HepG2 (cell line): ENCODE data around the gene EPHB3. TPM values are rescaled to one million over a fixed set of nuclear protein-coding genes. Genes with fewer than 3 reads are reported as not detected.

Source experiments
- ATAC-seq: fragments of 200-7000 bp; cut with Tn5 transposase; 3 replicates; pipeline ENCODE4 v1.9.1; 2020; ENCODE audit warnings: mild to moderate bottlenecking, moderate library complexity
- BruUV-seq: library from RNA; stranded (reverse); fragments of 400-500 nt; replicated peaks from 2 replicates; lab custom pipeline; 2021; lab: Mats Ljungman, UMichigan
- CTCF ChIA-PET: fragments of 300-600 bp; formaldehyde crosslinking; extraction: SDS; loops from one replicate; lab custom pipeline; 2021; ENCODE audit warnings: low total read pairs, inconsistent platforms, low intra/inter-chr PET ratio; lab: Yijun Ruan, JAX
- POLR2A ChIA-PET: fragments of 350-600 bp; sonication (Branson Sonifier 250); formaldehyde crosslinking; loops from one replicate; lab custom pipeline; 2020; ENCODE audit warnings: antibody characterized with exemption, inconsistent platforms; lab: Yijun Ruan, JAX
- DNase-seq: peaks from one replicate; pipeline ENCODE4 v3.0.0-alpha.2; 2015; ENCODE audit warnings: low spot score
- FAIRE-seq: peaks from 3 replicates; lab custom pipeline; 2011; peaks lifted over from hg19 to GRCh38; lab: Jason Lieb, UNC
- H2AFZ ChIP-seq: one replicate; pipeline ENCODE4 v1.6.1; 2011; ENCODE audit warnings: low read length, inconsistent platforms
- H3K27ac ChIP-seq: fragments of 300-600 bp; 3 replicates; pipeline ENCODE4 v1.8.0; 2011; ENCODE audit warnings: mixed run types, mild to moderate bottlenecking, mixed read lengths, low read length, inconsistent platforms; ENCODE audit not compliant: insufficient read depth; ENCODE audit errors: extremely low read length
- H3K27me3 ChIP-seq, 2 experiments: fragments of 200-600 bp in 1 of 2; 2 replicates in 1 of 2; 3 replicates in 1 of 2; pipeline versions ENCODE4 v1.6.0 to v1.8.0; 2011; ENCODE audit warnings: low read length in 2 of 2, mild to moderate bottlenecking in 2 of 2, moderate library complexity in 2 of 2, inconsistent platforms in 1 of 2; ENCODE audit not compliant: insufficient read depth in 2 of 2, control insufficient read depth in 1 of 2
- H3K36me3 ChIP-seq, 2 experiments: fragments of 200-600 bp in 1 of 2; replicated peaks in 1 of 2; 2 replicates in 1 of 2; 3 replicates in 1 of 2; pipeline versions ENCODE4 v1.5.1 to v1.8.0; 2011; ENCODE audit warnings: low read length in 2 of 2, inconsistent platforms in 1 of 2; ENCODE audit not compliant: insufficient read depth in 2 of 2, control insufficient read depth in 1 of 2
- H3K4me1 ChIP-seq: 2 replicates; pipeline ENCODE4 v1.5.1; 2012; ENCODE audit warnings: low read length, inconsistent platforms; ENCODE audit not compliant: insufficient read depth
- H3K4me2 ChIP-seq: 2 replicates; pipeline ENCODE4 v1.6.0; 2011; ENCODE audit warnings: low read depth, low read length, inconsistent platforms
- H3K4me3 ChIP-seq, 3 experiments: fragments of 200-600 bp in 1 of 3; sonication (generic), shearing (Covaris generic) in 1 of 3; replicated peaks in 1 of 3; 2 replicates each; pipeline ENCODE4 v1.5.1; 2011 to 2016; ENCODE audit warnings: low read length in 3 of 3, inconsistent platforms in 2 of 3, low read depth in 2 of 3, mild to moderate bottlenecking in 2 of 3, control low read depth in 1 of 3, mixed read lengths in 1 of 3; ENCODE audit not compliant: insufficient read depth in 1 of 3
- H3K79me2 ChIP-seq: one replicate; pipeline ENCODE4 v1.6.1; 2011; ENCODE audit warnings: low read length, inconsistent platforms; ENCODE audit not compliant: insufficient read depth
- H3K9ac ChIP-seq: 2 replicates; pipeline ENCODE4 v1.6.0; 2011; ENCODE audit warnings: mild to moderate bottlenecking, low read depth, low read length, inconsistent platforms; ENCODE audit not compliant: insufficient read depth
- H3K9me3 ChIP-seq: 2 replicates; pipeline ENCODE4 v1.5.1; 2012; ENCODE audit warnings: mild to moderate bottlenecking, low read length
- H4K20me1 ChIP-seq: 2 replicates; pipeline ENCODE4 v1.6.0; 2011; ENCODE audit warnings: inconsistent platforms, mild to moderate bottlenecking, low read length, moderate library complexity; ENCODE audit not compliant: insufficient read depth
- BCLAF1 ChIP-seq: fragments of 450-650 bp; IDR thresholded peaks from 2 replicates; pipeline ENCODE4 v1.6.1; 2017; ENCODE audit warnings: mild to moderate bottlenecking
- HNF4G ChIP-seq, 2 experiments: sonication (generic) in 1 of 2; formaldehyde crosslinking in 1 of 2; IDR thresholded peaks; 2 replicates each; pipeline versions ENCODE4 v1.4.0 to v1.6.1; 2011 to 2020; ENCODE audit warnings: borderline replicate concordance in 2 of 2, low read depth in 2 of 2, mild to moderate bottlenecking in 2 of 2, low read length in 1 of 2, missing genetic modification reagents in 1 of 2, moderate library complexity in 1 of 2
- KLF6 ChIP-seq: IDR thresholded peaks from 2 replicates; pipeline ENCODE4 v1.8.0; 2016; ENCODE audit warnings: missing biosample characterization, missing genetic modification reagents
- RERE ChIP-seq: IDR thresholded peaks from 2 replicates; pipeline ENCODE4 v1.6.1; 2016; ENCODE audit warnings: low read depth, missing genetic modification reagents, missing compliant biosample characterization
- RFX5 ChIP-seq: IDR thresholded peaks from 2 replicates; pipeline ENCODE4 v1.6.1; 2011; ENCODE audit warnings: low read depth, low read length, improper control_type of control experiment
- ZKSCAN8 ChIP-seq: IDR thresholded peaks from 2 replicates; pipeline ENCODE4 v1.6.1; 2016; ENCODE audit warnings: borderline replicate concordance, missing genetic modification reagents, missing compliant biosample characterization
- ZNF3 ChIP-seq: IDR thresholded peaks from 2 replicates; pipeline ENCODE4 v1.7.0; 2017; ENCODE audit warnings: inconsistent platforms
- ZNF441 ChIP-seq: sonication (generic); formaldehyde crosslinking; IDR thresholded peaks from 2 replicates; pipeline ENCODE4 v1.7.0; 2021; ENCODE audit warnings: missing genetic modification reagents, borderline replicate concordance
- ZNF782 ChIP-seq: sonication (generic); formaldehyde crosslinking; IDR thresholded peaks from 2 replicates; pipeline ENCODE4 v1.4.0; 2020; ENCODE audit warnings: missing genetic modification reagents, mild to moderate bottlenecking, borderline replicate concordance
- ZSCAN20 ChIP-seq: sonication (generic); formaldehyde crosslinking; IDR thresholded peaks from 2 replicates; pipeline ENCODE4 v1.4.0; 2020; ENCODE audit warnings: missing genetic modification reagents, mild to moderate bottlenecking, borderline replicate concordance
- ZSCAN22 ChIP-seq: sonication (generic); formaldehyde crosslinking; IDR thresholded peaks from 2 replicates; pipeline ENCODE4 v1.4.0; 2020; ENCODE audit warnings: mild to moderate bottlenecking, missing genetic modification reagents
- ZSCAN30 ChIP-seq: sonication (generic); formaldehyde crosslinking; IDR thresholded peaks from 2 replicates; pipeline ENCODE4 v1.5.0; 2020; ENCODE audit warnings: mild to moderate bottlenecking, missing genetic modification reagents
- WGBS: methylation state at CpG from one replicate; pipeline ENCODE4 v1.1.6; 2017; ENCODE audit warnings: low lambda C conversion rate; 5-methylcytosine and 5-hydroxymethylcytosine counted together
- in situ Hi-C: cut with HindIII; loops from 2 replicates; pipeline ENCODE4 v1.10.0; 2017; ENCODE audit warnings: low pct_unique_long_range_greater_than_20kb; ENCODE audit not compliant: extremely low pct_ligation_motif_present
- intact Hi-C: fragments of 100-400 bp; cut with micrococcal nuclease; formaldehyde crosslinking; loops from one replicate; pipeline ENCODE4 v1.10.0; 2022; ENCODE audit not compliant: unreplicated experiment
- polyA plus RNA-seq, 8 experiments: library from polyadenylated mRNA; depleted of rRNA in 3 of 8; stranded (reverse) in 7 of 8; unstranded in 1 of 8; fragments of >200 nt; fragmentation: Illumina TruSeq in 4 of 8; extraction: Trizol in 4 of 8; gene quantifications; 2 replicates each; pipeline versions ENCODE4 v1.2.1 to v1.2.3, GENCODE V29; 2011 to 2016; ENCODE audit warnings: low read depth in 4 of 8, missing spikeins in 1 of 8, mixed read lengths in 1 of 8; ENCODE audit not compliant: insufficient read depth in 1 of 8
- total RNA-seq, 5 experiments: library from RNA; depleted of rRNA; stranded (reverse); fragments of >200 nt; fragmentation: Illumina TruSeq; extraction: Trizol; gene quantifications; 2 replicates each; pipeline ENCODE4 v1.2.3, GENCODE V29; 2016; ENCODE audit warnings: low read depth in 1 of 5

The EPHB3 gene
- total and polyA plus RNA-seq, 2 of the 13 experiments (the other 11 are each of a cell fraction or from before 2014, with no cell fraction given) = 0.01 TPM; not detected in 1

GRCh38 chr3:184584464-184584891, 22.9 kb downstream of the EPHB3 start:
- in situ Hi-C loops = no loop called here

GRCh38 chr3:184585545-184585944, 24.0 kb downstream of the EPHB3 start:
- Histone ChIP-seq H3K4me2 (no peak overlapping the region), H2AFZ (no peak overlapping the region), H3K36me3 (no peaks in the 10 kb centered on the region), H3K9me3 (no peaks in the 10 kb centered on the region), H3K79me2 (no peaks in the 10 kb centered on the region), H3K27me3 (peaks cover 0 to 14% of the 10 kb centered on the region in 2 experiments; a peak in 2 of 5 replicates), H3K4me3 (no peak overlapping the region), H3K9ac (no peak overlapping the region), H3K4me1 (peaks cover 27% of the 10 kb centered on the region), H4K20me1 (no peaks in the 10 kb centered on the region), H3K27ac (no peak overlapping the region)
- 19% methylated on average over 6 of the region's 6 CpGs for WGBS
- DNase-seq (no peak), FAIRE-seq (no peak), ATAC-seq (no peak)
- ChIA-PET POLR2A (no interaction called here), CTCF (no interaction called here)
- intact Hi-C loops = no loop called here
- in situ Hi-C loops = no loop called here
- BruUV-seq = no TSS peak
- TF ChIP-seq HNF4G (IDR thresholded peaks at IDR 0.05; ENCODE audit: borderline replicate concordance, low read depth, low read length) (no peak), HNF4G (CRISPR knock-in tag; IDR thresholded peaks at IDR 0.05; ENCODE audit: borderline replicate concordance, low read depth) (no peak), ZNF3 (CRISPR knock-in tag) (no peak), ZSCAN30 (CRISPR knock-in tag) (no peak), ZNF782 (no peak), RERE (CRISPR knock-in tag) (no peak), KLF6 (no peak), ZKSCAN8 (no peak), BCLAF1 (no peak), ZSCAN20 (CRISPR knock-in tag) (no peak)

More at GRCh38 chr3:184584464-184584891, 22.9 kb downstream of the EPHB3 start:
- no peaks in the 10 kb centered on the region for H3K79me2 ChIP-seq
- H3K27ac ChIP-seq = no peak overlapping the region
- peaks cover 34% of the 10 kb centered on the region for H3K4me1 ChIP-seq
- no peaks in the 10 kb centered on the region for H4K20me1 ChIP-seq
- BruUV-seq = no TSS peak
- 61% methylated on average over 10 of the region's 11 CpGs for WGBS
- H3K36me3 ChIP-seq = no peaks in the 10 kb centered on the region
- H3K9me3 ChIP-seq = no peaks in the 10 kb centered on the region
- intact Hi-C loops = no loop called here
- FAIRE-seq (no peak), DNase-seq (no peak), ATAC-seq (no peak)
- H3K4me2 ChIP-seq = no peak overlapping the region
- H3K27me3 ChIP-seq = peaks cover 1 to 14% of the 10 kb centered on the region in 2 experiments; a peak in 3 of 5 replicates
- no peak overlapping the region for H2AFZ ChIP-seq
- ChIA-PET CTCF (no interaction called here), POLR2A (no interaction called here)
- no peak overlapping the region for H3K9ac ChIP-seq
- H3K4me3 ChIP-seq = no peak overlapping the region
- no peak for TF ChIP-seq ZNF441 (CRISPR knock-in tag)
- 0 out of 2 replicates have a peak, but pooled peaks have one; percentile 37 for TF ChIP-seq RFX5
- no peak for TF ChIP-seq ZSCAN22 (CRISPR knock-in tag)
